Loucy (cell line): Measurements from ENCODE around the gene CNTNAP2.

ENCODE experiments used
- CTCF ChIP-seq: fragments of 200-600 bp; sonication (generic); conservative IDR thresholded peaks from 2 replicates; pipeline ENCODE4 v1.5.1; 2014; ENCODE audit warnings: mild to moderate bottlenecking, antibody characterized with exemption, low read length
- EZH2phosphoT487 ChIP-seq: fragments of 200-600 bp; IDR thresholded peaks from 2 replicates; pipeline ENCODE4 v1.6.1; 2018; ENCODE audit warnings: antibody characterized with exemption, mild to moderate bottlenecking, moderate library complexity, borderline replicate concordance

DNA sequence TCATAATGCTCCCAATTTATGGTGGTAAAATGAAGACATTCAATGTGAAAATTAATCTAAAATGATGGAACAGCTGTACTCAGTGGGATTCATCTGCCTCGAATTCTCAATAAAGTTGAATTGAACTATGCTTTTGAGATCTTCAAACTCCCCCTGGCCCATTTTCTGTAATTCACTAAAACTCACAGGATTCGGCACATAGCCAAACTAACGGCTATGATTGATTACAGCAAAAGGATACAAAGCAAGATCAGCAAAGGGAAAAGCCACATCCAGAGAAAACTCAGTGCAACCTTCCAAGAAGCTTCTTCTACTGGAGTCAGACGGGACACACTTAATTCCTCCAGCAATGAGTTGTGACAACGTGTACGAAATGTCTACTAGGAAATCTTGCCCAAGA is 307.5 kb downstream of the CNTNAP2 start:
- no peak for TF ChIP-seq CTCF
- no peak for TF ChIP-seq EZH2phosphoT487
